Smooth muscle cell of the brain vasculature (primary cell): Measurements from ENCODE around the gene XDH.

ENCODE experiments used
- DNase-seq: peaks from one replicate; pipeline ENCODE4 v3.0.0-alpha.2; 2012; ENCODE audit warnings: low read depth, low spot score

Gene XDH

DNA sequence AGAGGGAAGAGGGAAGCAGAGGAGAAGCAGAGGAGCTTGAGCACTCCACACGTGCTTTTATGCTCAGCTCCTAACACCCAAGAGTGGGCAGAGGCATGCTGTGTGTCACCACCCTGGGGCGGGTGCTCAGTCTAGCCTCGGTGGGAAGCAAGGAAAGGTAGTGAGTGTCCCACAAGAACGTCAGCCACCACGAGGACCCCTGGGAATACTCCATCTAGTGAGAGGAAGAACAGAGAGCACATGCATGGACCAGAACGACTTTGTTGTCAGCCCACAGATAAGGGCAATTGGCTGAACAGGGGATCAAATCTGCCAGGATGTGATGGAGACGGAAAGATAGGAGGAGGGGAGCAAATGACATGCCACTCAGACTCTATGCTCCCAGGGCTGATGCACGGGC, 83.4 kb downstream of the XDH start:
- DNase-seq, result no peak

DNA sequence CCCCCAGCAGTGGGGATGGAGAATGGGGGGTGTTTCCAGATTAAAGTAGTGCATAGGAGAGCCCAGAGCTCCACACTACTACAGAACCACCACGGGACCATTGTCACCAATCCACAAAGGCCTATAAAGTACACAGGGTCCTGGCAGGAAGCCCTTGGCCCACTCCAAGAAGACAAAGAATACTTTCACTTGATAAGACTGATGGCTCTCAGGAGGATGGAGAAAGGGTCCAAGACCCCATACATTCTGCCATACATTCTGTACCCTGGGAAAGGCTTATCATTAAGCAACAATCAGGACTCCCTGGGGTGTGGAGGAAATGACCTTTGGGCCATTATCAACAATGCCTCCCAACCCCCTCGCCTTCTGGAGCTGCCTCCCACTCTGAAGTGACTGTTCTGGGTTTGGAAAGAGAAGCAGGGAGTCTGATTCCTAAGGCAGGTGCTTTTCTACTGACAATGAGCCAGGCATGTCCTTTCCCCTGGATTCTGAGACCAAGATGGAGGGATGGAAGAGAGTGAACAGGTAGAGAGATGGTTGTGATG, 85.4 kb downstream of the XDH start:
- no peak for DNase-seq

DNA sequence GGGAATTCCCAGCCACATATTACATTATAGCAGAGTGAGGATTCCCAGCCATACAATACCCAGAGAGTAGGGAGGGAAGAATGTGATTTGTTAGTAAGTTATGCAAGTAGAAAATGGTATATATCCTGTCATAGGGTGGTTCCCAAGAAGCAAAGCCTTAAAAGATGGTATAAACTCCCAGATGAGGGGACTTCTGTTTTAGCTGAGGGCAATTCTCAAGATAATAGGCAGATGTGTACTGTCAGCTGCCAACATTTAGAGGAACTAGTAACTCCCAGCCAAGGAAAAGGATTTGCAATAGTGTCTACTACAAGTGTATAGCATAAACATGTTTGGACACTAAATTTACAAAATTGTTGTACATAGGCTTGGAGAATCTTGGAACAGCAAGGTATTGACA, 86.5 kb downstream of the XDH start:
- DNase-seq, result no peak

DNA sequence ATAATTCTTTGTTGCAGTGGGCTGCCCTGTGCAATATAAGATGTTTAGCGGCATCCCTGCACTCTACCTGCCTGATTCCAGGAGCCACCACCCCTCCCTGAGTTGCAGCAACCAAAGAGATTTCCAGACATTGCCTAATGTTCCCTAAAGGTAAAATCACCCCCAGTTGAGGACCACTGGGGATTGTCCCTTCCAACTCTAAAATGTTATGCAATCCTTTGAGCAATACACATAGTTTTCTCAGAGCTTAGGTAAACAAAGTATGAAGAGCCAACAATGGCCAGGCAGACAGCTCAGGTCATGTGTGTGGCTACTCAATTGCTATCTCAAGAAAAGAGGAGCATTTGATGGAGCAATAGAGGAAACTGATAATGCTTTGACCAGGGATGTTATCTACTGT, 87.0 kb downstream of the XDH start:
- no peak for DNase-seq

DNA sequence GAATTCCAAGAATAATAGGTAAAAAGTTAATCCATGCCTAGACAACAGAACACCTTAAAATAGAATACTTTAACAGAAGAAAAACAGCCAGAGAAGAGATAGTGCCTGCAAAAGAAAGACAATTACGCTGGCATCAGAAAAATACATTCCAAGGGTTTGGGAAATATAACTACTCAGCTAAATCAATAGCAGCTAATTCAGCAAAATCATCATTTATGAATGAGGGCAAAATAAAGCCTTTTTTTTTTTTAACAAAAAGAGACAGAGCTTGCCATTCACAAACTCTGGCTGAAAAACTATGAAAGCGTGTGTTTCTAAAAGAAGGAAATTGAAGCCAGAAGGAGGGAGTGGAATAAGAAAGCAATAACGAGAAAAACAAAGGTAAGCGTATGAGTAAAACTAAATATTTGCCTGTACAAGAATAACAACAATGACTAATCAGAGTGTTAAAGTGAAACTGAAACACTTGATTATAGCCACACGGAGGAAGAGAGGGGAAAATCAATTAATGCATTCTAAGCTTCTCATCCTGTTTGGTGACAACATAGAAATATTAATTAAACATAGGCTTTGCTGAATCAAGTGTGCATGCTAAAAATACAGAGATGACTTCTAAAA, 90.4 kb downstream of the XDH start:
- DNase-seq, result no peak

DNA sequence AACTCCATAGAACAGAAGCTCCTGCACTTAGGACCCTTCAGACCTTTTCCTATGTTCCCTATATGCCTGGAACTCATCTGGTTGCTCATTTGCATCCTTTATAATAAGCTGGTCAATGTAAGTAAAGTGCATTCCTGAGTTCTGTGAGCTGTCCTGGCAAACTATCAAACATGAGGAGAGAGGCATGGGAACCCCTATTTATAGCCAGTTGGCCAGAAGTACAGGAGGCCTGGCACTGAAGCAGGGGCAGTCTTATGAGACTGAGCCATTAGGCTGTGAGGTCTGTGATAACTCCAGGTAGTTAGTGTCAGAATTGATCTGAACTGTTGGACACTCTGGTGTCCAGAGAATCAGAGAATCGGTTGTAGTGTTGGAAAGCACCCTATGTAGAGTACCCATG, 92.2 kb downstream of the XDH start:
- no peak for DNase-seq

DNA sequence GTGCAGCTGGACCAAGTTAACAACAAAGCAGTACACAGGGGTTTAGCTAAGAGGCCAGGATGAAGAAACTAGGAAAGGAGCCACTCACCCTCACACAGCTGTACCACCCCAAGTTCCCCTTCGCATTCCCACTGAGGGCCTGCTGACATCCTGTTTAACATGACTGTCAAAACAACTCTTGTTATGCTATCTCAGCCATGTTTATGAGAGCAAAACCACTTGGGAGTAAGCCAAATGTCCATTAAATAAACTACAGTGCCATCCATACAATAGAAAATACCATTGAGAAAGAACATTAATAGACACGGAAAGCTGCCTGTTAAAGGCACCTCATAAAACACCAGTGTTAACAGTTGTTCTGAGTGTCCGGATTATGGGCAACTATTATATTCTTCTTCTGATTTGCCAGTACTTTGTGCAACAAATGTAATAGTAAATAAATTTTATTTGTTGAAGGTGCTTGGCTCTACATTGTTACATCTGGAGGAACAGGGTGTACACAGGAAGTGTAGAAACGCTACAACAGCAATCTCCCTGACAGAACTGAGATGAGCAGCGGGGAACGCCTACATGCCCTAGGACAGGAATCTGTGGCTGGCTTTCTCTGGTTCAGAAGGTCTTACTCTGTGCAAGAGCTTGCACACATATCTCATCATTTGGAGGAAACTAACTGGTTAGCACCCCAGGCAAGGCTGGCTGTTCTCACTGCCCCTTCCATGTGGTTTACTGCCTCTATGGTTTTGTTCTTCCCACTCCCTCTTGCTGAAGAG, 95.0 kb downstream of the XDH start:
- DNase-seq, result peak; percentile 89

DNA sequence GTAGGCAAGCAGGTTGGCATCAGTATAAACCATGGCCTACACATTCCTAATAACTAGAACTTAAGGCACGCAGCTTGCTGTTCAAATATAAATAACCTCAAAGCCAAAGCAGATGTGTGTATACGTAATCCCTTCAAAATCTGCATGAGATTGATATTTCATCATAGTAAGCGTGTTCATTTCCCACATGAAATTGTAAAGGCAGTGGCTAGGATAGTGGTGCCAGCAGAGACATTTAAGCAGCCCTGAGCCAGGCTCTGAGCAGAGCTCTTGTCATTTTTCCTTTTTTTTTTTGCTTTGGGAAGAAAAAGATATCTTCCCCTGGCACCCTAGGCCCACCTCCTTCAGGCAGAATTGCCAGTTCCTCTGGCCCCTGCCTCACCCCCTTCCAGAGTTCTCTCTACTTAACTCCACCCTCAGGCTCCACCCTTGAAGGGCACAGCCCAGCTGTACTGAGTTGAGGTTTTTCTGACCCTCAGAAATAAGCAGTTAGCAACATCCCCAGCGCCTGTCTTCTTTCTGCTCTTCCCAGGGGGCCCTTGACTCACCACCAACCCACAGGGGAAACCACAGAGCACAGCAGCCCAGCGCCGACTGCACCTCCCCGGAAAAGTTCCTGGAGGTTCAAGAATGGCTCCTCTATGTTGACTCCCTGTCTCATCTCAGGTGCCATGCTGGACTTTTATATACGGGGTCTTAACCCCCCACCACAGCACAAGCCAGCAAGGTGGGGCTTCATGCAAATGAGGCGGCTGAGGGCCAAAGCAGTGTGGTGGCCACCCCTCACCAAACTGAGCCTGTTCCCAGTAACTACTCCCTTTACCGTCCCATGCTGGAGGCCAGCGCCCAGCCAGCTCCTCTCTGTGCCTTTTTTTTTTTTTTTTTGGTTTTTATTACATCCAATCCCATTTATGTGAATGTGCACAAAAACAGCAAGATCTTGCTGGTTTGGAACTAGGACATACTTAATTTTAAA, 95.9 kb downstream of the XDH start:
- DNase-seq, result peak; percentile 79

DNA sequence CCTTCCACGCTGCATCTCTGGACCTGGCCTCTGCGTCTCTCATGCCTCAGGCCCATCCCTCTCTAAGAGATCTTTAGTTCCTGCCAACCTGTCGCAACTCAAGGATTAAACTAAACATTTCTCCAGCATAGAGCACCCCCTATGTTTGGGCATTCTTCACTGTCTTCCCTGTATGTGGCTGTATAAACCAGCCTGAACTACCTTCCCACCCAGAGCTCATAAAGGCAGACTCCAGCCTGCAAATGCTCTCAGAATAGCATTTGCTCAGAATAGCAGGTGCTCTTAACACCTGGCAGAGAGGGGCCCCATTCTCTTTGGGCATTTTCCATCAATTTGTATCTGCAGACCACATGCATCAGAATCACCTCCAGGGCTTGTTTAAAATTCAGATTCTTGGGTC, 97.1 kb downstream of the XDH start:
- no peak for DNase-seq

DNA sequence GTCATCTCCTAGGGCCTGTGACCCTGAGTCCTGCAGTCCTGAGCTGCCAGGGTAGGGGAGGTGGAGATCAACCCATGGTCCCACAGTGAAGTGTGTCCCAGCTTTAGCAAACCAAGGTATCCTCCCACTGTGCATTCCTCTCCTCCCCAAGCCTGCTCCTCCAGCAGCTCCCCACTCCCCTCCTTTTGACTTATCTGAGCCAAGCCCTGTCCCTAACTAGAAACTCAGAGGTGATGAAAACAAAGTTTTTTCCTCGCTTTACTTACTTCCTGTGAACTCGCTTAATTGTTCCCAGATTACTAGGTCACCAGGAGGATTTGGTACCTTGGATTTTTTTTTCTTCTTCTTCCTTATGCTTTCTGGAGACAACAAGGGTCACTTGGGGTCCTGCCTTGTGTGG, 99.8 kb downstream of the XDH start:
- DNase-seq, result no peak

DNA sequence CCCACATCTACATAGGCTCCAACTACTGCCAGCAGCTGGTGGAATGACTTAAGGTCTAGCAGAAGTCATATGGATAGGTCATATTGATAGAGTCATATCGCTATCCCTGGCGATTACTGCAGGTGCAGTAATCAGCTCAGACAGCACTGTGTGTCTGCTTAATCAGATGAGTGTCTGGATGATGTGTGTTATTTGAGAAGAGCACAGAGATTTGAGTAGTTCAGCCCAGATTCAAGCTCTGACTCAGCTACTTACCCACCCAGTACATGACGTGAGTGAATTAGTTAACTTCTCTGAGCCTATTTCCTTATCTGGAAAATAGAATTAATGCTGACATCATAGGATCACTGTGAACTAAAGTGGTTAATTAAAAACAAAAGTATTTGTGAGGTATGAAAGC, 101.6 kb downstream of the XDH start:
- no peak for DNase-seq

DNA sequence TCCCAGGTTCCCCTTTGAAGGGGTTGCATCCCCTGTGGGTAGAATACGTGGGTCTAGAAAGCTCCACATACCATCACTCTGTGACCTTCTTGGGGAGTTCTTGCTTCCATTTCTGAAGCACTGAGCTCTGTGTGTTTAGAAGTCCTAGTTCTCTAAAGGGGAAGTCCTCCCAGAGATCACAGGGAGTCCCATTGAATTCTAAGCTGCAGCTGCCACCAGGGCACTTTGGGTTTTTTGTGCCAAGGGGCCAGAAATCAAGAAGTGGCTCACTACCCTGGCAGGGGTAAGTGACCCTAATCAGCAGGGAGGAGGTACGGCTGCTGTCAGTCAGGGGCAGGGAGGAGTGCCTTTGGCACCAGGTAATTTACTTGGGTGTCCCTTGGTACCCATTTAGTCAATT, 109.7 kb downstream of the XDH start:
- DNase-seq, result no peak

DNA sequence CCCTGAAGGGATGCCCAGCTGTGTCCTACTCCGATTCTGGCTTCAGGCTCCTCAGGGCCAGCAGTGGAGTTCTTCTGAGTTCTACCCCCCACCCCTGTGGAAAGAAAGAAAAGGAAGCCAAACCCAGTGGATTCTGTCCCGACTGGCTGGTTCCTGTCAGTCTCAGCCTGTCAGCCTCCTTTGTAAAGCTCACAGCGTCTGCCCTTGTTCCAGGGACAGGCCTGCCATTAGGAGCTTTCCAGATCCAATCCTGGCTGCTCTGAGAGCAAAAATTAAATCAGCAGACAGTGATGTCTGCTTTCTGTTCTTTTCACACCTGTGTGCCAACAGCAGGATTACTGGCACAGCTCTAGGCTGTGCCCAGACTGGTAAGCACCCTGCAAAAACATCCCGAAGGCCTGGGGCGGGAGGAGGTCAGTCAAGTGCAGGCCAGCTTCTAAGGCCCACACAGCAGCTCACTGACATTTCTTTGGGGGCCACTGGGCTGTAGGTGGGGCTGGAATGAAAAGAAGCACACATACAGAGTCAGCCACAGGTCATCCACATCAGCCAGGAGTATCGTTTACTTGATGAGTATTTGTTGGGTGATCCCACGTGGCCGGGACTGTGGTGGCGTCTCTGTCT, 111.5 kb downstream of the XDH start:
- no peak for DNase-seq

DNA sequence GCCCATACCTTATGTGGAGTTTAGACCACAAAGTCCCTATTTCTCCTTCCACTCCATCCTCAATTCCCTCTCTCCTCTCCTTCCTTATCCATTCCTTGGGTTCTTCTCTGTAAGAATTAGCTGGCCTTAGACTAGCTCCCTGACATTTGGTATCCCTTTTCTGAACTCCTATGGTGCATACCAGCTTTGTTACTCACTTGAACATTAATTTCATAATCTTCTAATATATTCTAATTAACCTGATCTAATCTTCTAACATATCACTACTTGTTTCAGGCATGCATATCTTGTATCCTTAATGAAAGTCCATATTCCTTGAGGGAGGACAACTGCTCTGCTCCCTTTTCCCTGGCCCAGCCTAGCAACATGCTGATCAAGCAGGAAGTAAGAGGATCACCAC, 114.2 kb downstream of the XDH start:
- no peak for DNase-seq

DNA sequence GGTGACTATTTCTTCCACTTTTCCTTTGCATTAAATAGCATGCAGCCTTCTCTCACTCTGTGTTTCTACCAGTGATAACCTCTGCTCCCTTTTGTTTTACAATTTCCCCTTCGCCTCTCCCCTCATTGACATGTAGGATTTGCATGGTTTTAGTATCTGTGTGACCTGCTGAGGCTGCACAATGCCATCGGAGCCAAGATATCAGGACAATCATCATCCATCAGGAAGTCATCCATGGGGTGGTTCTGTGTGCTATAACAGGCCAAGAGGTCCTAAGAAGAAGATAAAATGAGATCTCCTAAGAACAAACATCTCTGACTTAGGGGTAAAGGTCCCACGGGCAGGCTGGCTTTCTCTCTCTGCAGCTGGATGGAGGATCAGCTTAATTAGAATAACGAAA, 115.0 kb downstream of the XDH start:
- no peak for DNase-seq

DNA sequence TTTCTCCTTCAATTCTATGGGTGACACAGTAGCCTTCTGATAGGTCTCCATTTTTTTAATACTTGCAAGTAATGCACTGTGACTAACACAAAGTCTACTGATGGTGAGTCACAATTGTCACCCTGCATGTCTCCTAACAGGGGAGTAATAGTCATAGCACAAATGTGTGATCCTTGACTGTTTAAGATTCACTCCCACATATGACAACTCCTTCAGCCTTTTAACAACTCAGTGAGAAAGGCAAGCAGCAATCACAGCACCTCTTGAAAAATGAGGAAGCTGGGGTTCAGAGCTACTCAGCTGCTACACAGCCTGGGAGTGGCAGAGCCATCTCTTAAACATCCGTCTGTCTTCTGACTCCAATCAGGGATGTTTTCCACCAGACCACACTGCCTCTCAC, 116.8 kb downstream of the XDH start:
- DNase-seq, result no peak

DNA sequence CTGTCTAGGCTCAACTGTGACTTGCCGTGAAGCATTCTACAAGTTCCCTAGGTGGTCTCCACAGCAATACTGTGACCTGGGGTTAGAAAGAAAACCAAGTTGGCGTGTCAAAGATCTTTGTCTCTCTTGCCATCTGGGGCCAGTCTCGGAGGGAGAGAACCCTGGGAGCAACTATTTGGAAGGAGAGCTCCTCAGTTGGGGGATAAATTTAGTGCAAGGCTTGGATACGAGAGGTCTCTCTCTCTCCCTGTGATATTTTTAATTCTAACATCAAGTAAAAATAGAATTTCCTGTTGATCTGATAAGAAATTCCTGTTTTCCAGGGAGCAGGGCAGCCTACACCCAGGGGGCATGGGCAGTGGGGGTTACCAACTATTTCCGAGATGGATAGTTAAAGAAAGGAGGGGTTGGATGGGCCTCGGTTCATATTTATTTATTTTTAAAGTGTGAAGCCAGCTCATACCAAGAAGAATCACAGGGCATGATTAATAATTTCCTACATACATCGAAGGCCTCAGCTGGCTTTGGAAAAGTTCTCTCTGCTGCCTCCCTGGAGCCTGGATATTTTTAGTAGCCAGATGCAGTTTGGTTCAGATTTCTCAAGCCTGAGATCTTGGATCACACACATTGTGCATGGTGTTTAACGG, 117.8 kb downstream of the XDH start:
- DNase-seq, result no peak

DNA sequence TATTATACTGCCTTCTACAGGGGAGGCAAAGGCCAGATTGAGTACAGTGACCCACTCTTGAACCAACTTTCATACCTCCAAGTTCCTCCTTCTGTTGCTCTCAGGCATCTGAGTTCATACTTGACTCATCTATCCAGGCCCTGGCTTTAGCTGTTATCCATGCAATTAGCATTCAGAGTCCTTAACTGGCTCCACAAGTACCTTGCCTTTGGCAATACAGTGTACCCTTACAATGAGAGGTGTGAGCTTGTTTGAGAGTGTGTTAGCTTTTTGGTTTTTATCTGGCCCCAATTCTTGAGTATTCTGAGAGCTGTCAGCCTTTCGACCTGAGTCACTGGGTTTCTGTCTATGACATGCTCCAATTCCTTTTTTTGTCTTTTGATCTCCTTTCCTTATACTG, 120.3 kb downstream of the XDH start:
- no peak for DNase-seq

DNA sequence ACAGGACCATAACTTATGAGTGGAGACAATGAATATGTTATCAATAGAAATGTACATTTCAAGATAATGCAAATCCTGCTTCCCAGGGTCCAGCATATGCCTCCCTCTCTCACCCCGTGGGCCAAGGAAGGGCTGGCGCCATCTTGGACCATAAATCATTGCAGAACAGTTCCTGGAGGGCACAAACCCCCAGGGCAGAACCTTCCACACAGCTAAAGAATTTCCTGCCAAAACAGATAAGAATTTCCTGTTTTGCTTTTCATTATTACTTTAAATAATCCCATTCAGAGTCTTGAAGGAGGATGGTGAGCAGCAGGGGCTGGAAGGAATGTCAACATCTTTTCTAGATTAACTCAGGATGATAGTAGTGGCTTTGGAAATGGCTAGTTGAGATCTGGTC, 126.9 kb downstream of the XDH start:
- no peak for DNase-seq

DNA sequence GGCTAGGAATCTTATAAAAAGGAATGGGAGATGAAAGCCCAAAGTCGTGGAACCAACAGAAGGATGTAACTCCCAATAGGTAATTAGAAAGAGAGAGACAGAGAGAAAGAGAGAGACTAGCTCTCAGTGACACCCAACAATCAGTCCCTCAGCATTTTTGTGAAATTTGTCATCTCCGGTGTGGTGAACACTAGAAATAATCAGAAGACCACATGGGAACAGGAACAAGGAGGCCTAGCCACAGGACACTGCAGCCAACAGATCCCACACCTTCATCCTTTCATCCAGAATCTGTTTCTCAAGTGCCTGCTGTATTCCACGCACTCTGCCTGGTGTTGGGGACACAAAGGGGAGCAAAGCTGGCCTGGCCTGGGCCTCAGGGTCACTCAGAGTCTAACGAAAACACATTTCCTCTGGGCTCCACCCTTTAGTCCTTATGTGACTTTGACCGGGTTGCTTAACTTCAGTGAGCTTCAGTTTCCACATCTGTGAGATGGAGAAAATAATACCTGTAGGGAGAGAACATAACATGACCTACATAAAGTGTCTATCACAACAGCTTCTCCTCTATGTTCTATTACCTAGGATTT, 127.5 kb downstream of the XDH start:
- no peak for DNase-seq

DNA sequence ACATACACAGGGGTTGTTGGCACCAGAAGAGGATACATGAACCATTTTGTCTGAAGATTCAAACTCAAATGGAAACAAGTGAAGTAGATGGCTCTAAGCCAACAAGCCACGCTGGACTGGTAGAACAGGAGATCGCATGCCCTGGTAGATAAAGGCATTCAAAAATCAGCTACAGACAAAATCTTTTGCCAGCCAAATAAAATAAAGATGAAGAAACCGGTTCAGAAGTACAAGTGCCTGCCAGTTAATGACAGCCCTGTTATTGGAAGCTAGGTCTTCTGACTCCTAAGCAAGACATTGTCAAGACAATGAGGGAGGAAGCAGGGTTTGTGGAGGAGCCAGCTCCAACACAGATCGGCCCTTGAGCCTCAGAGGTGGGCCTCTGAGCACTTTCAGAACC, 128.3 kb downstream of the XDH start:
- no peak for DNase-seq
